Femur (tissue), 1 donor: ENCODE data around the gene OR51B5.
"Not testable (repeated sequence)": the region's sequence is repeated elsewhere in the genome, so short reads cannot be mapped to it uniquely, and the experiment has no call there.

Experiments
- DNase-seq: peaks from one replicate; pipeline ENCODE4 v3.0.0-alpha.2; 2017

Gene OR51B5, protein sequence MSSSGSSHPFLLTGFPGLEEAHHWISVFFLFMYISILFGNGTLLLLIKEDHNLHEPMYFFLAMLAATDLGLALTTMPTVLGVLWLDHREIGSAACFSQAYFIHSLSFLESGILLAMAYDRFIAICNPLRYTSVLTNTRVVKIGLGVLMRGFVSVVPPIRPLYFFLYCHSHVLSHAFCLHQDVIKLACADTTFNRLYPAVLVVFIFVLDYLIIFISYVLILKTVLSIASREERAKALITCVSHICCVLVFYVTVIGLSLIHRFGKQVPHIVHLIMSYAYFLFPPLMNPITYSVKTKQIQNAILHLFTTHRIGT

DNA sequence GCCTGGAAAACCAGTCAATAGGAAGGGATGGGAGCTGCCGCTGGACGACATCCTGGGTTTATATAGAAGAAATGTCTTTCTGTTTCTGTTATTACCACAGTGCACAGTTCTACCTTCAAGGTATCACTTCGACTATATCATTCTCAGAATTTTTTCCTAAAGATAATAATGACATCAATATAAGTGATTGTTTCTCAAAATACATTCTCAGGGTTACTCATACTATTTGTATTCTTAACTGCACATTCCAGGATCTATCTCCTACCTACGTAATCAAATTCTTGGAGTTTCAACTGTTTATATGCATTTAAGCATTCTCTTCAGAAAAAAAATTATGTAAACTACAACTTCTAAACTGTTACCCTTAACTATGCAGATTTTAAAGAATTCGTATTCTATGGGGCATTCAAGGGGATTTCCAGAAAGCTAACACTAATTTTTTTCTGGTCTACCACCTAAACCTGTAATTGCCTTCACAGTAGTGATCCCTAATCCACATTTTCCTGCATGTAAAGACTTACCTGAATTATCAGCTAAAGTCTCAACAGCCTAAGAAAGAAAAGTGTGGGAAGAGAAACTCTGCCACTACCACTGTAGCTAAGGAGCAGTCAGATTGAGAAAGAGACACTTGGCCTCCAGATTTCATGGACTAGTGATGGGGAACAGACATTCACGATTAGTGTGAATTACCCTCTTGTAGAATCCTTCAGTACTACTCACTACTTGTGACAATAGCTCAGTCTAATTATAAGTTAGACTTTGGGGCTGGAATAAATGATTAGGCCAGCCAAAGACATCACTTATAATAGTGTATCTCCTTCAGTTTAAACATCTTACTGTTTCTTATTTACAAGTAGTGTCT lies at the start of gene OR51B5:
TSS of gene OR51B5 (minus strand) at position 51 of the 862 bp plus-strand sequence. CDS start at position 51, 0 bp downstream.
- no peak for DNase-seq

DNA sequence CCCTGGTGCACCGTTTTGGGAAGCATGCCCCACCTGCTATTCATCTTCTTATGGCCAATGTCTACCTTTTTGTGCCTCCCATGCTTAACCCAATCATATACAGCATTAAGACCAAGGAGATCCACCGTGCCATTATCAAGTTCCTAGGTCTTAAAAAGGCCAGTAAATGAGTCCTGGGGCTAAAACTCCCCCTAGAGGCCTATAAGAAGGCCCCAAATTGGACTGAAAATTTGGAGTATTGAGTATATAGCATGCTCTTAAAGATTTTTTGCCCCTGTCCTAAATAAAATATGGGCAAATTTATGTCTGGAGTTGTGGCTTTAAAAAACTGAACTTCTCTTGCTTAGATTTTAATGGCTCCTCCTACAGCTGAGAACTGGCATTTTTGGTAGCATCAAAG lies 46.9 kb upstream of the OR51B5 start:
- no peak for DNase-seq

DNA sequence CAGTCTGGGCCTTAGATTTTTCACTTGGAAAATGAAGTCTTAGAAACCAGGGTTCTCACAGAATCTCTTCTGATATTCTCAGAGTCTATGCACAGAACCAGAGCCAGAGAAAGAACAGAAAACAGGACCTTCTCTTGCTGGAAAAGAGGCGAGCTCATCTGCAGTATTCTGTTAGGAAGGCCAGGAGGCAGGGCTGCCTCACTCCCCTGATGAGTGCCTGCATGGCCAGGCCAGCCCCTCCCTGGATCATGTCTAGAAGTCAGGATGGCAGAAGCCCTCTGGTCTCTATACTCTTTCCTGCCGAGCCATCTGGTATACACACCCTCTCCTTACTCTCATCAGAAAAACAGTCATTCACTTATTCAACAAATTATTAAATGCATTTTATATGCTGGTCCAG lies 41.0 kb upstream of the OR51B5 start:
- no peak for DNase-seq

DNA sequence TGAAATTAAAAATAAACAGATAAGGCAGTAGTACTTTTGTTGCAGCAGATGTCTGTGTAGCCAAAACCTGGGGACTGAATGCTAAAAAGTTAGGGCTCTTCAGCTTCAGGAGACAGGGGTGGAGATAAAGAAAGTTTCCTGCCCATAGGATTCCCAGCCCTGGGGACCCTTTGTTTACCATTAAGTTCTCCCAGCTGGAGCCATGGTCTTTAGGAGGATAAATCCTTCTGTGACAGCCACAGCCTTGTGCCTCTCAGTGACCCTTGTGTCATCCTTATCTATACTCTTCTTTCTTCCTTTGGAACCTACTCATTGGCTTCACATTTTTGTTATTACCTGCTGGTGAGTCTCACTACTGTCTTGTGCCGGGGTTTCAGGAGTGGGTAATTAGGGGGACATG lies 40.3 kb upstream of the OR51B5 start, which contains the start of gene OR51M1:
TSS of gene OR51M1 (plus strand) at position 237 of the 400 bp plus-strand sequence. CDS start 5,587 bp downstream, outside the sequence.
- DNase-seq = no peak

DNA sequence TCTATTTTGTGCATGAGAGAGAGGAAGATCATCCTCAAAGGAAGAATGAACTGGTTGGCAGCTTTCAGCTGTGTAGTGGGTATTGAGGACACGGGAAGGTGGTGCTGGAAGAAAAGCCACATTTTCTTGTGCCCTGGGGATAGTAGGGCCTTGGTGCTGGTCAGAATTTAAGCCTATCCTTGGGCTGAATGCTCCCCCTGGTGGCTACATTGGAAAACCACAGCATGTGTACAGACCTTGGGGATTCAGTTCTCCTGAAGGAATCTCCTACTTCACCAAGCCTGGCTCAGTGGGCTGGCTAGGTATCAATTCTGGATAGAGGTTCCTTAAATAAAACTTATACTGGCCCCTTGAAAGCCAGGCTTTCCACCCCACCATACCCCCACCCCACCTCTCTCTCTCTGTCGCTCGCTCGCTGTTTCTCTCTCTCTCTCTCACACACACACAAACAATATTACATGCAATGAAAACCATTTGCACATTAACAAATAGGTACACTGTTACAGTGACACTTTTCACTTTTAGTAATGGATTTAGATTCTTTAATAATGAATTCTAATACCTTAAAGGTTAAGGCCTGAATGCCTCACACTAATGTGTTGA lies 37.5 kb upstream of the OR51B5 start:
- peak; percentile 21 for DNase-seq

DNA sequence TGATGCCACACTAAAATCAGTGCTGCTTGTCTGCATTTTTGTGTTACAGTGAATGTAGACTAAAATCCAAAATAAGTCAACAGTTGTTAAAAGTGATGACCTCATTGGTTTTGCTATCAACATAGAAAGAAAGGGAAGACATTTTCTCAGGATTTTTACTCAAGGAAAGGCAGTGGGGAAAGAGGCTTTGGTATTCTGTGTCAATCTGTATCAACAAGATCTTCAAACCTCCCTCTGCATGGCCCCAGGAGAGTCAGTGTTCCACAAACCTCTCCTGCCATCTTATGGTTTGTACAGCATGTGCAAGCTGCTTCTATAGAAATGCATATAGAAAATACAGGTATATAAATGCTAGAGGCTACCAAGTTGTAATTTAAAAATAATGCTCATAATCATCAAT lies 26.5 kb upstream of the OR51B5 start:
- no peak for DNase-seq

DNA sequence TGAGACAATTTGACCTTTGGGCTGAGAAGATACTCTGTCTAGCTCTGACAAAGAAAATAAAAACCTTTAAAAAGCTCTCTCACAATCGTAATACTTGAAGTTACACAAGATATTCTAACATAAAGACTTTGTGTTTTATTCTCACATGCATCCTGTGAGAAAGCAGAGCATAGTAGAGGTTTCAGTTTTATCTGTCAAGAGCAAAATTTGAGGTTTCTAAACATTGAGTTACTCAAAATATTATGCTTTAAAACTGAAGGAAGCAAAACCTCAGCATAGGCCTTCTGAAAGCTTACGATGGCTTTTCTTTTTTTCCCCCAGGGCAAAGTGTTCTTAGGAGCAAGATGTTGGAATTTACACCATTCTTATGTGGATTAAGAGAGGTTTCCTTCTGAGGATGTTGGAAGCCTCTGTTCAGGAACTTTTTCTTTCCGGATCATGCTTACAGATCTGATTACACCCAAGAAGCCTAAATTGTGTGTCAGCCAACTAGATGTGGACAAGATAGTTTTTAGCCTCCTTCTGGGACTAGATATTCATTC lies 25.2 kb upstream of the OR51B5 start:
- DNase-seq = no peak

DNA sequence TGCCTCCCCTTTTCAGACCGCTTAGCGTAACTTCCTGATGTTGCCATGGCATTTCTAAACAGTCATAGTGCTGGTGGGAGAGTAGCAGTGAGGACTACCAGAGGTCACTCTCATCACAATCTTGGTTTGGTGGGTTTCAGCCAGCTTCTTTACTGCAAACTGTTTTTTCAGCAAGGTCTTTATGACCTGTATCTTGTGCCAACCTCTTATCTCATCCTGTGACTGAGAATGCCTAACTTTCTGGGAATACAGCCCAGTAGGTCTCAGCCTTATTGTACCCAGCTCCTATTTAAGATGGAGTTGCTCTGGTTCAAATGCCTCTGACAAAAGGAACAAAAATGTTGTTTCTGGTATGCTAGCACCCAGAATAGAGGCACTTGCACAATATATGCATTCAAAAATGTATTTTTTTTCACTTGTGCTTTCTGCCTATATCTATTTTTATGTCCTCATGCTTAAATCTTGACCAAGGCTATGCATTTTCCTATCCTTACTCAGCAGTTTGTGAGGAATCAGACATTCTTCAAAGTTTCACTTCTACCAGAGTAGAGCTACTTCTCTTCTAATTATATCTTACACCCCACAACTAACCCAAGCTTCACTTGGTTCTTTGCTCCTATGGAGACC lies 24.2 kb upstream of the OR51B5 start:
- DNase-seq = no peak

DNA sequence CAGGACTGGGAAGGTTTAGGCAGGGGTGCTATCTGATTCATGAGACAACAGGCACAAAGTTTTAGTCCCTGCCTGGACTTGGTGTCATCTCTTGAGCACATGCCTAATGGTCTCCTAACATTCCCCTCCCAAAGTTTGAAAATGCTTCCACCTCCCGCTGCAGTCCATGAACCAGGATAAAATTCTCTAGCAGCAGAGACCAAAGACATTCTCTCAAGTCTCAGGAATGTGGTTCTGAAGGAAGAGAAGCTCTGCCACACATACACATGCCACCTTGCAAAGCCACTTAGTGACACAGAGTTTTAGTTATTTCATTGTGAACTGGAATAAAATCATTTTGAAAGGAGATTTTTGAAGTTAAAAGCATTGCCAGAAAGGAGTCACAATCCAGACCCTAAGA lies 23.5 kb upstream of the OR51B5 start:
- DNase-seq = no peak

DNA sequence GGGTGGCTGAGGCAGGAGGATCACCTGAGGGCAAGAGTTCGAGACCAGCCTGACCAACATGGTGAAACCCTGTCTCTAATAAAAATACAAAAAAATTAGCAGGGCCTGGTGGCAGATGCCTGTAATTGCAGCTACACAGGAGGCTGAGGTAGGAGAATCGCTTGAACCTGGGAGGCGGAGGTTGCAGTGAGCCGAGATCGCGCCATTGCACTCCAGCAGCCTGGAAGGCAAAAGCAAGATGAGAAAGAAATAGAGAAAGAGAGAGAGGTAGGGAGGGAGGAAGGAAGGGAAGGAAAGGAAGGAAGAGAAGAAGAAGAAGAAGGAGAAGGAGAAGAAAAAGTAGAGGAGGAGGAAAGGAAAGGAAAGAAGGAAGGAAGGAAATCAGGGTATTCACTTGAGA lies 23.0 kb upstream of the OR51B5 start:
- not testable (repeated sequence) for DNase-seq

DNA sequence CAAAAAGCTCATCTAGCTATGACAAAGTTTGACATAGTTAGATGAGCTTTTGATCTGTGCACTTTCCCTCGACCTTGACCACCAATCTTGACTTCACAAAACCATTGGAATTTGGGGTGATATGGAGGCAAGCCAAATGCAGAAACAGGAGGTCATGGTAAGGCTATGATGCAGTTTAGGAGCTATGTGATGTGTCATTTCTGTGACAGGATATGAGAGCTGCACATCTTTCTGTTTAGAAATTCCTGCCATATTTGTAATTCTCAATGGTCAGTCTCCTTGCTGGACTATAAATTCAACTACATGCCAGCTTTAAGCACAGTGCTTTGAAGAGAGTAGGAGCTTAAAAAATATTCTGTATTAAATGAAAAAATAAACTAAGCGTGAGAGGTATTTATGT lies 20.9 kb upstream of the OR51B5 start:
- no peak for DNase-seq

DNA sequence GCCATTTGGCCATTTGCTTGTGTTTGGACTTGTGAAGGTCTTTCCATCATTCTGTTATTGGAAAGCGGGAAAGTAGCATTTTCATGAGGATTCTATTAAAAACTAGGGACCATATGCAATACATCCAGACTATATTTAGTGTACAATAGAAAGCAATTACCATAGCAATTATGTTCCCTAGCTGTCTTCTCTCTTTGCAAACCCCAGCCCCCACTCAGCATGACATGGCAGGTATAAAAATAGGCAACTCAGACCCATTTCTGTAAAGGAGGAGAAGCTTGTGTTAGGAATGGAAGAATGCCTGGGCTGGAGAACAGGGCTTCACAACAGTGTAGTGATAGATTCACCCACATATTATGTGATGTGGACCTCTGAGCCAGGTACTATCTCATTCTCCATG lies 20.4 kb upstream of the OR51B5 start:
- DNase-seq = no peak

DNA sequence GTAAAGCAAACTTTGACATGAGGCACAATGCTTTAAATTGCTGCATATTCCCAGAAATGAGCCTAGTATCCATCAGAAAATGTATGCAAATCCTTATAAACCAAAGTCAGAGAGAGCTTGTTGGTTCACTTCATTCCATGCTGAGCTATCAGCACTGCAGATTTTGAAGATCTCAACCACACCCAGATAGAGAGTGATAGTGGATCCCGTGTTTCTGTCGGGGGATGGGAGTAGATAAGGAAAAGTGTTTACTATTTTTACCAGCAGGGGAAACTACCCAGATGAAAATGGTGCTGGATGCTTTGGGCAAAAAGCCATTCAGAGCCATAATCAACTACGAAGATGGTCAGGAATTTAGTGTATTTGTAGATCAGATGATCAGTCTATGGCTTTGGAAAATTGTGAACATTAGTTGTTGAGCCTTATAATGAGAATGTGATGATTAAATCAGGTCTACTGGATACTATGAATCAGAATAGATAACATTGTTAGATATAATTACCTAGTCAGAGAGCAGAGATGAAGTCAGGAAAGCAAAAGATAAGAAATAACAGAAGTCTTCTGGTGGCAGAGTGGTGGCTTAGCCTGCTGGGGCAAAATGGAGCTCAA lies 18.8 kb upstream of the OR51B5 start:
- DNase-seq = no peak

DNA sequence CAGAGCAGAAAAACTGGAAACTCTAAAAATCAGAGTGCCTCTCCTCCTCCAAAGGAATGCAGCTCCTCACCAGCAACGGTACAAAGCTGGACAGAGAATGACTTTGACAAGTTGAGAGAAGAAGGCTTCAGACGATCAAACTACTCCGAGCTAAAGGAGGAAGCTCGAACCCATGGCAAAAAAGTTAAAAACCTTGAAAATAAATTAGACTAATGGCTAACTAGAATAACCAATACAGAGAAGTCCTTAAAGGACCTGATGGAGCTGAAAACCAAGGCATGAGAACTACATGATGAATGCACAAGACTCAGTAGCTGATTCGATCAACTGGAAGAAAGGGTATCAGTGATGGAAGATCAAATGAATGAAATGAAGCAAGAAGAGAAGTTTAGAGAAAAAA lies 12.7 kb upstream of the OR51B5 start:
- DNase-seq = not testable (repeated sequence)

DNA sequence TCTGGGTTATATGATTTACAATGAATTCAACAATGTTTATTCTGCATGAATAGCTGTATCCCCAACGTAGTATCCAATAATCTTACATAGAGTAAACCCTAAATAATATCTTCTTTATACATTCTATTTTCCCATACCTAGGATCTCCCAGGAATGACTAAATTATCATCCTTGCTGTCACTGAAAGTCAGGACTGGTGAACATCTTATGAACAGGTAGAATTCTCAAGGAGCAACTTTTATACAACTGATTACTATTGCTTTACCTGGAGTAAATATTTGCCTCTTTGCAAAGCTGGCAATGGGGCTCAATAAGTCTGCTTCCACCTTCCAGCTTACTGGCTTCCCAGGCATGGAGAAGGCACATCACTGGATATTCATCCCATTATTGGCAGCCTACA lies 7.9 kb upstream of the OR51B5 start, which contains the start of gene OR51B6:
TSS of gene OR51B6 (plus strand) at position 301 of the 400 bp plus-strand sequence. CDS start at position 301, 0 bp downstream.
- no peak for DNase-seq

DNA sequence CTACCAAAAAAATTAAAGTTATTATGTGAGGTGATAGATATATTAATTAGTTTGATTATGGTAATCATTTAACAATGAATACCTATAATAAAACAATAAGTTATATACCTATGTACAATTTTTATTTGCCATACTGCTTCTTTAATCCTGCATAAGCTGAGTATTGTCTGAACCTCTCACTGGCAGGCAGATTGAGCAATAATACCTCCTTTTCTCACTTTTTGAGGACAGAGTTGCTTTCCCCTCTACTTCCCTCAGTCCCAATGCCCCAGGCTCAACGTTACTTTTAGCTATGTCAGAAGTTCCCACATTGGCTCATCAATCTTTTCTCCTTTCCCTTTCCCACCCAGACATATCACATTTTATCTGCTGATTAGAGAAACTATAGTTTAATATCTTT lies 6.2 kb upstream of the OR51B5 start:
- DNase-seq = no peak

DNA sequence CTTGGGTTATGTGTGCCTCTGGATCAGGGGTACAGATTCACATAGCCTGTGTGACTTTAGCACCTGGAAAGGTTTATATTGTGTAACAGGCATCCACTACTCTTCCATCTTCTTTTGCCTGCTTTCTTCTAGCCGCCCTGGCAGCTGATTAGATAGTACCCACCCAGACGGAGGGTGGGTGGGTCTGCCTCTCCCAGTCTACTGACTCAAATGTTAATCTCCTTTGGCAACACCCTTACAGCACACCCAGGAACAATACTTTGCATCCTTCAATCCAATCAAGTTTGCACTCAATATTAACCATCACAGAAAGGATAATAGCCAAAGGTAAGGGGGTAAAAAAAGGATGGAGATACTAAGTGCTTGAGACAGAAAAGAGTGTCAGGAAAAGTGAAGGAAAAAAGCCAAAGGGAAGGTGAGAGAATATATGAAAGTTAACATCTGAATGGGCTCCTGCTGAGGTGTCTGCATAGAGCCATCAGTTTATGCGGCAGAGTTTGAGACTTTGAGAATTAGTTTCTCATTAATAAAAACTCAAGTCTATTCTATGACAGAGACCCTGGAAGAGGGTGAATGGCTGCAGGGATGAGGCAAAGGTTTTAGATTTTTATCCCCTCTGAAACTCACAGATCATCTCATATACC lies 5.3 kb upstream of the OR51B5 start:
- no peak for DNase-seq

DNA sequence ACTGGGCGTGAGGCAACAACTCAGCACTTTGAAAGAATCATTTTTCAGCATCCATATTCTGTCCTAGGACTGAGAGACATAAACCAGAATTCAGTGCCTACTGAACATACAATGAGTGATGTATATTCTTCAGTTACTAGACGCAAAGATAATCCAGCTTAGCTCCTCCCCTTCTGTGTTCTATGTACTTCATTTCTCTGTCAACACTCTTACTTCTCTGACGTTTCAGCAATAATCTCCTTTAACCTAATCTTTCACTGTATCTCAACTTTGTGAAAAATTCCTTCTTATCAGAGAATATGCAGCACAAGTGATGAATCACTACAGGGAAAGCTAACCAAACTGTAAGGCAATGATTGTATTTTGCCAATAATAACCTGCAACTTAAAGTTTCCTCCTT lies 2.5 kb upstream of the OR51B5 start:
- DNase-seq = no peak

DNA sequence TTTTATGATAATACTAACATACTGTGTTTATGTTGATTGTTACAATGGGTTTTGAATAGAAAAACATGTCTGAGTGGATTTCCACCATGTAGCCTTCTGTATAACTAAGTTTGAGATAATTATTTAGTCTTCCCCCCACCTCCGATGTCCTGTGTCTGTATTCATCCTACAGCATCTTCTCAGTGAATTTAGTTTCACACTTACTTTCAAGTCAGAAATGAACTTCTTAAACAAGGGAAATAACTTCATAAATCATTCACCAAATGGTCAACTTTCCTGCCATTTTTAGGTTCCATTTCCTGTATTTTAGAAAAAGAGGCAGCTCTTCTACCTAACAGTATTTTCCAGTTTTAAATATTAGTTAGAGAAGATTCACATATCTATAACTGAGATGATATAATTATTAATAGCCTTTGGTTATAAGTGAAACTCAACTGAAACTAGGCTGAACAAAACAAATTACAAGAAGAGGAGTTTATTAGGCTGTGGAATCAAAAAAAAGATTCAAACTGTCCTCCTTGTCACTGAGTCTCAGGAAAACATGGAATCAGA lies 3.5 kb downstream of the OR51B5 start:
- DNase-seq = no peak

DNA sequence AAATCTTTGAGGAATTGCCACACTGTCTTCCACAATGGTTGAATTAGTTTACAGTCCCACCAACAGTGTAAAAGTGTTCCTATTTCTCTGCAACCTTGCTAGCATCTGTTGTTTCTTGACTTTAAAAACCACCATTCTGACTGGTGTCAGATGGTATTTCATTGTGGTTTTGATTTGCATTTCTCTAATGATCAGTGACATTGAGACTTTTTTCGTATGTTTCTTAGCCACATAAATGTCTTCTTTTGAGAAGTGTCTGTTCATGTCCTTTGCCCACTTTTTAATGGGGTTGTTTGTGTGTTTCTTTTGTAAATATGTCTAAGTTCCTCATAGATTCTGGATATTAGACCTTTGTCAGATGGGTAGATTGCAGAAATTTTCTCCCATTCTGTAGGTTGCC lies 6.1 kb downstream of the OR51B5 start:
- DNase-seq = not testable (repeated sequence)

DNA sequence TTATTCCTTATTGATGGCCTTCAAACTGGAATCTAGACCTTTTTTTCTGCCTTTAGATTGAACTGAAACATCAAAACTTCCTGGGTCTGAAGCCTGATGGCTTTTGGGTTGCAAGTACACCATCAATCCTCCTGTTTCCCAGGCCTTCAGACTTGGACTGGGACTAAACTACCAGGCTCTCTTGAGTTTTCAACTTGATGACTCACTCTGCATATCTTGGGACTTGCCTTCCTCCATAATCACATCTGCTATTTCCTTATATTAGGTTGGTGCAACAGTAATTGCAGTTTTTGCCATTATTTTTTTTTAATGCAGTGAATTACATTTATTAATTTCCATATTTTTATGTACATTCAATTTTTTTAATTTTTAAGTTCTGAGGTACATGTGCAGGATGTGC lies 7.0 kb downstream of the OR51B5 start:
- no peak for DNase-seq
